ENCODE measurements around the gene PROM2.

The PROM2 gene

DNA sequence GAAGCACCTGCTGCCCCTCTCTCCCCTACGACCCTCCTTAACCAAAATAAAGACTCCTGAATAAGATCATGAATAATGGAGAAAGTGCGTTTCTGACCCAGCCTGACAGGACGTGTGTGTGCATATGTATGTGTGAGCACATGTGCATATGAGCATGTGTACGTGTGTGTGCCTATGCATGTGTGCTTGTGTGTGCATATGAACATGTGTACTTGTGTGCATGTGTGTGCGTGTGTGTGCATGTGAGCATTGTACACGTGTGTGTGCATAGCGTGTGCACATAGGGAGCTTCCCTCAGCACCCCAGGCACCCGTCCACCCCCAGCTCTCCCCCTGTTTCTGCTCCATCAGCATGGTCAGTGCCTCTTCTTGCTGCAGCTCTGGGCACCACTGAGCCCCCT, 33.6 kb downstream of the PROM2 start:
- no peak overlapping the region for H3K4me3 Mint-ChIP-seq

DNA sequence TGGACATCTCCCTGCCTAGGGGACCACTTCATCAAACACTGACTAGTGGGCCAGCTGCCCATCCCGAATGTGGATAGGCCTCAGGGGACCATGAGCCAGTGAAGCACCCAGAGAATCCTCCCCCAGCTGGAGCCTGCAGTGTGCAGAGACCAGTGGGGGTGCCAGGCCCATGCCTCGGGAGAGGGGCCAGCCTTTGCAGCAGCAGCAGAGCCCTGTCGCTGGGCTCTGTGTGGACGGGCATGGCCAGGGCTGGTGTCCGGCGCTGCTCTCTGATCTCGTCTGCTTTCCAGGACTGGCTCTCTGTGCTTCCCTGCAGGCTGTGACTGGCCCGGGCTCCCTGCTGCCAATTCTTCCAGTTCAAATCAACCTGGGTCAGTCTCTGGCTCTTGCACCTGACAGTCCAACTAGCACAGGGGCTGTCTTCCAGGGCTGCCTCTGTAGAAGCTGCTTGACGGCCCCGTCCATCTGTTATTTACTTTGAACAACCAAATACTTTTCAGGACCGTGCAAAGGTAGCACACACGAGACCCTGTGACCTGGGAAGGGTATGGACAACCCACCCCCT, 34.3 kb downstream of the PROM2 start:
- Mint-ChIP-seq H3K4me1 (no peaks in the 10 kb centered on the region), H3K27me3 (no peaks in the 10 kb centered on the region), H3K9me3 (no peaks in the 10 kb centered on the region), H3K27ac (no peak overlapping the region), H3K4me3 (no peak overlapping the region)
- no peak for ATAC-seq
- DNase-seq, result no peak

More for the DNA sequence above, 33.6 kb downstream of the PROM2 start:
- ATAC-seq (no peak), DNase-seq (no peak)
- Mint-ChIP-seq H3K27ac (no peak overlapping the region), H3K9me3 (no peaks in the 10 kb centered on the region), H3K27me3 (no peaks in the 10 kb centered on the region), H3K4me1 (no peaks in the 10 kb centered on the region)

DNA sequence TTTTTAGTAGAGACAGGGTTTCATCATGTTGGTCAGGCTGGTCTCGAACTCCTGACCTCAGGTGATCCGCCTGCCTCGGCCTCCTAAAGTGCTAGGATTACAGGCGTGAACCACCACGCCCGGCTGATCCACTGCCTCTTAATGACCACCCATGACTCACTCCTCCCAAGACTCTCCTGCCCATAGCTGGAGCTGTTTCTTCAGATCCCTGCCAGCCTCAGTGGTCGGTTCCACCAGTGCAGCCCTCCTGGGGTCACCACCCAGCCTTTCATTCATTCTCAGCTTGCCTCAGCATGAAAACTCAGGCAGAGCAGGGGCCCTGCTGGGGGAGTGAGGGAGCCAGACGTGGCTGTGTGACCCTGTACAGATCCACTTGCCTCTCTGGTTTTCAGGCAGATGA, 35.4 kb downstream of the PROM2 start:
- Mint-ChIP-seq H3K4me1 (no peaks in the 10 kb centered on the region), H3K9me3 (no peaks in the 10 kb centered on the region), H3K4me3 (no peak overlapping the region), H3K27ac (no peak overlapping the region), H3K27me3 (no peaks in the 10 kb centered on the region)
- DNase-seq (no peak), ATAC-seq (no peak)

DNA sequence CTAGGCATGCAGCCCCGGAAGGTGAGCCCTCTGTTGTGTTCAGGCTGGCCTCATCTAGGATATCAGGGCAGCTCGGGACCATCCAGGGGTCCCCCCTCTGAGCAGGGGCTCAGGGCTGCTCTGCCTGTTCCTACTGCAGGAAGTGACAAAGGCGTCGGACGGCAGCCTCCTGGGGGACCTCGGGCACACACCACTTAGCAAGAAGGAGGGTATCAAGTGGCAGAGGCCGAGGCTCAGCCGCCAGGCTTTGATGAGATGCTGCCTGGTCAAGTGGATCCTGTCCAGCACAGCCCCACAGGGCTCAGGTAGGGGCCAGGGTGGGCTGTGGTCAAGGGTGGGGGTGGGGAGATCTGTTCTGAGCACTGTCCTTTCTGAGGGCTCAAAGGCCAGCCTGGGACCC, 36.0 kb downstream of the PROM2 start:
- no peak for ATAC-seq
- Mint-ChIP-seq H3K27ac (no peak overlapping the region), H3K4me3 (no peak overlapping the region), H3K9me3 (no peaks in the 10 kb centered on the region), H3K4me1 (no peaks in the 10 kb centered on the region), H3K27me3 (no peaks in the 10 kb centered on the region)
- DNase-seq, result no peak

DNA sequence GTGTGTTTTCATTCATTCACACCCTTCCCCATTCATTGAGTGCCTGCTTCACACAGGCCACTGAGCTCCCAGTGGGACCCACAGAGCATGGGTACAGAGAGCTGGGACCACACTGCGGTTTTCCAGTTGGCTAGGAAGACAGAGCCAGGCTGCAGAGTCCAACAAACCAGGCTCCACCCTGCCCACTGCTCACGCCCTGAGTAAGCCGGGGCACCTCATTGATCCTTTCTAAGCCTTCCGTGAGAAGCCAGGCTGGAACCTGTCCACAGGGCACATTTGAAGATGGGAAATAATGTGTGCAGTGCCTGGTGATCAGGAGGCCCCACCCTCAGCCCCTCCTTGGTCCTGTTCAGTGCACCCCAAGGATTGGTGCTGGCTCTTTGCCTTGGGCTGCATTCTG, 36.4 kb downstream of the PROM2 start:
- no peak overlapping the region for H3K4me3 Mint-ChIP-seq
- no peaks in the 10 kb centered on the region for H3K9me3 Mint-ChIP-seq
- H3K27ac Mint-ChIP-seq, result no peak overlapping the region
- no peaks in the 10 kb centered on the region for H3K4me1 Mint-ChIP-seq
- DNase-seq (no peak), ATAC-seq (no peak)
- no peaks in the 10 kb centered on the region for H3K27me3 Mint-ChIP-seq

DNA sequence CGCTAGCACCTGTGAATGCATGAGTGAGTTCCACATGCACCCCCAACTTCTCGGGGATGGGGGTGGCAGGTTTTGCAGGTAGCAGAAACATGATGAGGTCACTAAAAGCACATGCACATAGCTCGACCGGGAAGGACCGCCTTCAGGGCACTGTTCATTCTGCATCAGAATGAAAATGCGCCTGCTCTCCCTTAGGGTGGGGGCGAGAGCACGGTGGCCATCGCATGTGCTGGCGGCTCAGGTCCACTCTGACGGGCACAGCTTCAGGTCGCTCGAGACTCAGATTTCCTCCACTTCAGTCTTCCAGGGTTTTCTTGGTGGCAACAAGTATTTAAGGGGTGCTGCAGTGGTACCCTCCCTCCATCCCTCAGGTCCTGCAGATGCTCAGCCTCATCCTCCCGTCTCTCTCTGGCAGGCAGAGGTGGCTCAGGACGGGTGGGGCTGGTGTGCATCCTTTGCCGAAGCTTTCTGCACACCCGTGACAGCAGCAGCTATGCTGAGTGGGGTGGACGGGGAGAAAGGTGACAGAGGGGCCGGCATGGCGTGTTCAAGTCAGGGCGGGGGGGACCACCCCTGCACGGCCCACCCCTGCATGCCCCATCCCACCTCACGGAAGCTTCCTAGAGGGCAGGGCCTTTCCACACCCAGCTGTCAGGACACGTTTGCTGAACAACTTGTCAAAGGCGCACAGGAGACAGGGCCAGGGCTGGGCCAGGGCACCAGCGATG, 37.7 kb downstream of the PROM2 start:
- Mint-ChIP-seq H3K4me1 (no peaks in the 10 kb centered on the region), H3K27me3 (no peaks in the 10 kb centered on the region), H3K9me3 (no peaks in the 10 kb centered on the region), H3K27ac (no peak overlapping the region), H3K4me3 (no peak overlapping the region)
- no peak for ATAC-seq
- no peak for DNase-seq

DNA sequence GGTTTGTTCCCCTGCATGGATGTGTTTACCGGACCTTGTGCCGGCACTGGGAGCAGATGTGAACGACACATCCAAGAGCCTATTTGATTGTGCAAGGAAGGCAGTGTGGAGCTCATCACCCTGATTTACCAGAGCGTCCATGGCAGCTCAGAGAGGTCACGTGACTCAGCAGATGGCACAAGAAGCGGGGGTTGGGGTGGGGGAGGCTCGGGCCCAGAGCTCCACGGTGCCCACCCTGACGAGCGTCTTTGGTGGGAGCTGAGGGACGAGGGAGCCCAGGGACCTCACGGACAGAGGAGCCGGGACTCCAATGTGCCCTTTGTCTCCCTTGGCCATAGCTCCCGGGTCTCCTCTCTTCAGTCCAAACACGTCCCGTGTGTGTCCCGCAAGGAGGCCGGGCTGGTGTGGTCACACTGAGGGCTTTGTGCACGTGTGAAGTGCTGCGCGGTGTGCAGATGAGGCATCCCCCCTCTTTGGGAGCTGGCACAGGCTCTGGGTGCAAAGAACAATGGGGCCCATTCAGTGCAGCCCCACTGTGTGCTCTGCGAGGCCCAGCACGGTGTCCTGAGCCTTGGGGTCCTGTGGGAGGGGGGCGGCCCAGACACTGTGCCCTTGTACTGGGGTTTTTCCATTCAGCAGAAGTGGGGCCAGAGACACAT, 38.4 kb downstream of the PROM2 start:
- ATAC-seq, result no peak
- no peak overlapping the region for H3K4me3 Mint-ChIP-seq
- H3K27ac Mint-ChIP-seq, result no peak overlapping the region
- DNase-seq, result no peak
- no peaks in the 10 kb centered on the region for H3K9me3 Mint-ChIP-seq
- H3K4me1 Mint-ChIP-seq, result no peaks in the 10 kb centered on the region
- H3K27me3 Mint-ChIP-seq, result no peaks in the 10 kb centered on the region

DNA sequence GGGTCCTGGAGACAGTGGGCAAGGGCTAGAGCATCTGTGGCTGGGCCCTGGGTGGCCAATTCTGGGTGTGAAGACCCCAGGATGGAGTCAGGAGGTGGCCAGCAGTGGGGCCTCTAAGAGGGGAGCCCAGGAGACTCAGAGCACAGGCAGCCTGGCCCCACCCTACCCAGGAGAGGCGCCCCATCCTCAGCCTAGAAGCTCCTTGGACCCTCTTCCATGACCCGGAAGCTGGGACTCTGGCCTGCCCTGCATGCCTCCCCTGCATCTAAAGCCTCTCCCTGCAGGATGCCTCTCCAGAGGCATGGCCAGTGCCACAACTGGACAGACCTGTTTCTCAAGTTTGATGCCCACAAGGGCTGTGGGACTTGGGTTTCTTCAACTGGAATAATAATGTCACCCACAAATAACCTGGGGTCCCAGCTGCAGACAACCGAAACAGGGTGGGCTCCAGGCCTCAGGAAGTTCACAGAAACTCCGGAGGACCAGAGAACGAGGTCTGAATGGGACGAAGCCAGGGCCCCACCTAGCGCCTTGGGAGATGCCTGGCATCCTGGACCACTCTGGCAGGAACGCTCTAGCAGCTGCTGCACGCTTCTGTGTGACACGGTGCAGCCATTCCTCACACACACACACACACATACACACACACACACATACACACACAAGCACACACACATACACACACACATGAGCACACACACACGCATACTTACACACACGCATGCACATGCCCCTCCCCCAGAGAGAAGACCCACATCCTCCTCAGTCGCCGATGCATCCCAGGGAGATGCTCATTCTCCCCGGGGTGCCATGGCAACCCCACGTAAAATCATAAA, 39.3 kb downstream of the PROM2 start:
- no peaks in the 10 kb centered on the region for H3K9me3 Mint-ChIP-seq
- no peak overlapping the region for H3K27ac Mint-ChIP-seq

DNA sequence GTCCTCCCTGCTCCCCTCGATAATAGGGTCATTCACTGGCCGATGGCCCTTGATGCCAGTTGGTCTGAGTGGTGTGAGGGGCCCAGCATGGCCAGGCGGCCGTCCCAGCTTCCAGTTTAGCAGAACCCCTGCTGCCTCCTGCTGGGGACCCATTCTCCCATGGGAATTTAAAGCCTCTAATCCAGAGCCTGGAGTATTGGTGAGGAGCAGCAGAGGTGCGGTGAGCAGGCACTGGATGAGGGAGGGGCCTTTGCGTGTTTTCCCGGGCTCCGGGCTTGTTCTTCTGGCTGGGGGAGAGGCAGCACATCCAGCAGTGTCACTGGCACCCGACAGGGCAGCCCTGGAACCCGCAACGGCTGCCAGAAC, 40.3 kb downstream of the PROM2 start:
- no peaks in the 10 kb centered on the region for H3K4me1 Mint-ChIP-seq
- H3K27ac Mint-ChIP-seq, result peak overlapping the region in 1 of 2 donors; percentile 47
- no peaks in the 10 kb centered on the region for H3K9me3 Mint-ChIP-seq
- H3K4me3 Mint-ChIP-seq, result no peak overlapping the region
- ATAC-seq, result no peak
- no peak for DNase-seq
- no peaks in the 10 kb centered on the region for H3K27me3 Mint-ChIP-seq

More for the DNA sequence above, 39.3 kb downstream of the PROM2 start:
- H3K4me1 Mint-ChIP-seq, result no peaks in the 10 kb centered on the region
- no peaks in the 10 kb centered on the region for H3K27me3 Mint-ChIP-seq
- H3K4me3 Mint-ChIP-seq, result no peak overlapping the region
- ATAC-seq, result no peak
- no peak for DNase-seq

DNA sequence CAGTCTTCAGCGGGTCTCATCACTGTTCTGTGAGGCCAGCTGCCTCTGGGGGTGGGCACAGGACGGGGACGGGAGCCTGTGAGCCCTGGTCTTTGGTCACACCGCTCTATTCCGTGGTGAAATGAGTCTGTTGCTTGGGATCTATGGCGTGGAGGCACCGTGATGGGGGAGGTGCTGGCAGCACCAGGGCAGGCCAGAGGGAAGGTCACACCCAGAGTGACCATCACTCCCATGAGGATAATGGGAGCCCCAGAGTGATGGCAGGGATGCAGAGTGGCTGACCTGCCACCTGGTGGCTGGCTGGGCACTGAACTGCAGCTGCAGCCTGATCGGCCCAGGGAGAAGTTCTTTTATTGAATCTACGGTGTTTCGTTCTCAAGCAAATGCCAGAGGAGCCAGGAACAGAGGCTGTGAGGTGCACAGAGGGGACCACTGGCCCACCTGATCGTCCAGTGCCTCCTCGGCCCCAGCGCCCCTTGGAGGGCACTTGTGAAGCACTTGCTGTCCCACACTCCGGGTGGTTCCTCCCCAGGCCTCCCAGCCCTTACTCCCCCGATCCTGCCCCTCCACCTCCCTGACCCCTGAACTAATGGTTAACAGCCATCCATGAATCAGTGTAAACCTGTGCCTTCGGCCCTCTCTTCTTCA, 40.8 kb downstream of the PROM2 start:
- no peaks in the 10 kb centered on the region for H3K4me1 Mint-ChIP-seq
- no peak overlapping the region for H3K4me3 Mint-ChIP-seq
- no peaks in the 10 kb centered on the region for H3K27me3 Mint-ChIP-seq
- H3K9me3 Mint-ChIP-seq, result no peaks in the 10 kb centered on the region
- no peak overlapping the region for H3K27ac Mint-ChIP-seq
- no peak for DNase-seq
- ATAC-seq, result no peak

DNA sequence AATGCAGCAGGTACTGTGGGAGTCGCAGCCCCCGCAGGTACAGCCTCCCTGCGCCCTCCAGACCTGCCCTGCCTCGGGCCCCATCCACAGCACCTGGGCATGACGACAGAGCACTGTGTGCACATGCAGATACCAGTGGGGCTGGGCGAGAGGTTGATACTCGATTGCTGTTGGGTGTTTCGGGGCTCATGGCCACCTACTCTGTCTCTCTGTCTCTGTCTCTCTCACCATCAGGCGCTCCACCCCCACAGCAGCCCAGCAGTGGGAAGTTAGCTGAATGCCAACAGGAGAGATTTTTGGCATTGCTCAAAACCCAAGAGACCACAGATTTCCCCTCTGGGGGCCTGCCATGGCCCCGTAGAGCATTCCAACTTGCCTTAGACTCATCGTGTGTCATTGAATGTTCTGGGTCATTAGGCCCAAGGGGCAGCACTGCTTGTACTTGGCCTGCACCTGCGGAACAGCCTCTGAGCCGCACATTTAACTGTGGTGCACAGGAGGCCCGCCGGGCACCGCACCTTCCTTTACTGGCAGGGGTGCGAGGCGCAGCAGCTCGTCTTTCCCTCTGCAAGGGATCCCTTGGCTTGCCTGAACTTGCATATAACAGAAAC, 41.7 kb downstream of the PROM2 start:
- Mint-ChIP-seq H3K27me3 (no peaks in the 10 kb centered on the region), H3K27ac (no peak overlapping the region), H3K4me1 (no peaks in the 10 kb centered on the region), H3K9me3 (no peaks in the 10 kb centered on the region), H3K4me3 (no peak overlapping the region)
- ATAC-seq (no peak), DNase-seq (no peak)

DNA sequence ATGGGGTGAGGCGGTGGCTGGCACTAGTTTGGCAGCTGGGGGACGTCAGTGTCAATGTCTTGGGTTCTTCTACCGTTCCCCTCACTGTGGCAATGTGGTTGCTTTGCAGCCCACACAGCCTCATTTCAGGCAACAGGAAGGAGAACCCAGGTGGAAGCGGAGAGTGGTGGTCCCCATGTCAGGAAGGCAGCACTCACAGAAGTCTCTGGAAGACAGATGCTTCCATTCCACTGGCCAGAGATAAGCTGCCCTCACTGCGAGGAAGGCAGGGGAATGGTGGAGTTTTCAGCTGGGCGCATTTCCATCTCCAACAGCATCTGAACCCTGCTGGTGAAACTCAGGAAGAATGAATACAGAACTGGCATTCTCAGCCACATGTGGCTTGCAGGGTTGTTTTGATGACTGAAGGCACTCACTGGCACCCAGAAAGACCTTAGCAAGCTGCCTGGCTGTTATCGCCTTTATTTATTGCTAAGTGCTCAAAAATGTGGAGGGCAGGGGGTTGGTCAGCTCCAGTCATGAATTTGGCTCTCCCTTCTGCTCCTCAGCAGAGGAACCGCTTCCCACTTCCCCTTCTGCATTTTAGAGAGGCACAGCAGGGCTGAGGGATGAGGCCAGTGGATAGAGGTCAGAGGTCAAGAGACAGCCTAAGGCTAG, 42.3 kb downstream of the PROM2 start:
- ATAC-seq (no peak), DNase-seq (no peak)
- no peak overlapping the region for H3K27ac Mint-ChIP-seq
- H3K4me1 Mint-ChIP-seq, result no peaks in the 10 kb centered on the region
- no peaks in the 10 kb centered on the region for H3K9me3 Mint-ChIP-seq
- H3K27me3 Mint-ChIP-seq, result no peaks in the 10 kb centered on the region
- H3K4me3 Mint-ChIP-seq, result no peak overlapping the region

DNA sequence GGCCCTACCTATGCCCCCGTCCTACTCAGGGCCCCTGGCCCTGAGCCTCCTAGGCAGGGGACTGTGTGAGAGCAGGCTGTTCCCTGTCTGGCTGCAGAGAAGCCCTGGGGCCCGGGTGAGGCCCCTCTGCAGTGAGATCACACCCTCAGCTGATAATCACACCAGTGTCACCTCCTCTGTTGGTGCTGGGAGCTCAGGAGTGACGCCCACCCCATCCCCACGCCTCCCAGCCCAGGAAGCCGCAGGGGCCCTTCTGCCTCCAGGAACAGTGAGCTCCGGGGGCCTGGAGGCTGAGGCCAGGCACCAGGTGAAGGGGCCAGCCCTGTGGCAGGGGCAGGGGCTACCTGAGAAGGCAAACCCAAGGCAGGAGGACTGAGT, 42.9 kb downstream of the PROM2 start:
- H3K27ac Mint-ChIP-seq, result no peak overlapping the region
- H3K27me3 Mint-ChIP-seq, result no peaks in the 10 kb centered on the region
- DNase-seq (no peak), ATAC-seq (no peak)
- H3K4me1 Mint-ChIP-seq, result no peaks in the 10 kb centered on the region
- H3K9me3 Mint-ChIP-seq, result no peaks in the 10 kb centered on the region
- no peak overlapping the region for H3K4me3 Mint-ChIP-seq

DNA sequence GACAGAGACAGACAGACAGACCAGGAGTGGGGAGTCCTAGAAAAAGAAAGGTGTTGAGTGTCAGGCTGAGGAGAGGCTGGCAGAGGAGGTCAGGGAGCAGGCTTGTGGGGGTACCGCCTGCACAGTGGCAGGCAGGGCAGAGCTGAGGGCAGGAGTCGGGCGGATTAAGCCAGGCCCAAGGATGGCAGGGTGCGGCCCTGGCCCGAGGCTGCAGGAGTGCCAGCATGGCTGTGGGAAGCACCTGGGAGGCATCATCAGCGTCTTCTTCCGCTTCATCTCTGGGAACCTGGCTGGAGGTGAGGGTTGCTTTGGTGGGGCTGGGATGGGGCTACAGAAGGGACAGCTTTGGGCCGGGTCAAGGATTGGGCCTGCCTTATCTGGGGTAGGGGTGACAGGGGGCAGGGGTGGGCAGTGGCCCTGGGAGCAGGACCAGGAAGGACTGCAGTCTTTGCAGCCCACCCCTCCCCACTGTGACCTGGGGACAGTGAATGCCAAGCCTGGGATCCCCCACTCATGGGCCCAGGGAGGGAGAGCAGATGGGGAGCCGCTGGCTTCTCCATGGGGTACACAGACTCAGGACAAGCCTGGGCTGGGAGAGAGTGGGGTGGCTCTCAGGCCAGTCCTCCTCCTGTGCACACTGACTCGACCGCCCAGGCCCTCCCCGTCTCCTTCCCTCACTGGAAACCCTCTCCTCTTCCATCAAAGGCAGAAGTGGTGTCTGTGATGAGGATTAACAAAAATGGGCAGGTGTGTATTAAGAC, 43.6 kb downstream of the PROM2 start:
- Mint-ChIP-seq H3K27ac (no peak overlapping the region), H3K4me1 (no peaks in the 10 kb centered on the region), H3K4me3 (no peak overlapping the region), H3K27me3 (no peaks in the 10 kb centered on the region), H3K9me3 (no peaks in the 10 kb centered on the region)
- no peak for ATAC-seq
- DNase-seq, result no peak
